H1 (cell line): Measurements from ENCODE around the gene SCO2. TPM values are rescaled to one million over a fixed set of nuclear protein-coding genes. Genes with fewer than 3 reads are reported as not detected.

ENCODE experiments used
- CTCF ChIA-PET: fragments of 300-600 bp; sonication (Branson Sonifier 250); formaldehyde crosslinking; loops from one replicate; lab custom pipeline; 2021; ENCODE audit not compliant: partially characterized antibody; lab: Charles Lee
- POLR2A ChIA-PET: fragments of 300-600 bp; sonication (Branson Sonifier 250); formaldehyde crosslinking; loops from one replicate; lab custom pipeline; 2021; ENCODE audit warnings: inconsistent platforms; ENCODE audit not compliant: partially characterized antibody; lab: Charles Lee
- DNase-seq, 2 experiments: peaks; one replicate each; pipeline versions ENCODE4 v3.0.0 to v3.0.0-alpha.2; 2010 to 2022; ENCODE audit warnings: low spot score in 2 of 2, low read depth in 1 of 2, mixed read lengths in 1 of 2
- FAIRE-seq: peaks from 2 replicates; lab custom pipeline; 2011; peaks lifted over from hg19 to GRCh38; lab: Jason Lieb, UNC
- H2AFZ ChIP-seq: 2 replicates; pipeline ENCODE4 v1.8.1; 2012; ENCODE audit warnings: low read length, inconsistent platforms
- H2AK5ac ChIP-seq: 2 replicates; pipeline ENCODE4 v1.6.1; 2013; ENCODE audit warnings: low read depth, low read length
- H2BK120ac ChIP-seq: replicated peaks from 2 replicates; pipeline ENCODE3; 2013; ENCODE audit warnings: low read depth, low read length, inconsistent platforms
- H2BK12ac ChIP-seq: 2 replicates; pipeline ENCODE4 v1.6.1; 2013; ENCODE audit warnings: low read depth, low read length
- H2BK15ac ChIP-seq: 2 replicates; pipeline ENCODE4 v1.6.1; 2013; ENCODE audit warnings: low read length
- H2BK20ac ChIP-seq: 2 replicates; pipeline ENCODE4 v1.6.1; 2013; ENCODE audit warnings: low read length
- H2BK5ac ChIP-seq: 2 replicates; pipeline ENCODE4 v1.6.1; 2013; ENCODE audit warnings: low read depth, low read length
- H3K14ac ChIP-seq: 2 replicates; pipeline ENCODE4 v1.6.1; 2013; ENCODE audit warnings: inconsistent platforms; ENCODE audit not compliant: insufficient read length
- H3K18ac ChIP-seq: 2 replicates; pipeline ENCODE4 v1.6.1; 2013; ENCODE audit warnings: low read length; ENCODE audit errors: extremely low read depth
- H3K23ac ChIP-seq: 2 replicates; pipeline ENCODE4 v1.6.1; 2013; ENCODE audit warnings: inconsistent platforms; ENCODE audit not compliant: insufficient read length
- H3K23me2 ChIP-seq: 2 replicates; pipeline ENCODE4 v1.6.1; 2013; ENCODE audit warnings: low read depth, low read length
- H3K27ac ChIP-seq: 2 replicates; pipeline ENCODE4 v1.6.1; 2011; ENCODE audit warnings: low read depth, low read length, inconsistent platforms
- H3K27me3 ChIP-seq, 4 experiments: replicated peaks in 1 of 4; 1 replicate in 1 of 4; 2 replicates in 3 of 4; pipeline versions ENCODE4 v1.6.1 to v1.8.1; 2011 to 2013; ENCODE audit warnings: low read length in 3 of 4, mild to moderate bottlenecking in 3 of 4, inconsistent platforms in 2 of 4, mixed read lengths in 2 of 4, moderate library complexity in 1 of 4; ENCODE audit not compliant: control insufficient read depth in 3 of 4, insufficient read depth in 3 of 4; ENCODE audit errors: extremely low read depth in 1 of 4
- H3K36me3 ChIP-seq, 4 experiments: 2 replicates each; pipeline versions ENCODE4 v1.6.1 to v1.8.1; 2011 to 2013; ENCODE audit warnings: mild to moderate bottlenecking in 4 of 4, low read length in 3 of 4, moderate library complexity in 2 of 4, control low read depth in 1 of 4, inconsistent platforms in 1 of 4; ENCODE audit not compliant: insufficient read depth in 4 of 4, control insufficient read depth in 2 of 4
- H3K4ac ChIP-seq: replicated peaks from 2 replicates; pipeline ENCODE3; 2013; ENCODE audit warnings: low read length, low read depth, mixed read lengths, inconsistent platforms; ENCODE audit not compliant: insufficient read length
- H3K4me1 ChIP-seq, 4 experiments: replicated peaks in 1 of 4; 1 replicate in 1 of 4; 2 replicates in 3 of 4; pipeline versions ENCODE4 v1.6.1 to v1.8.1; 2011 to 2013; ENCODE audit warnings: low read length in 3 of 4, inconsistent platforms in 2 of 4, mixed read lengths in 1 of 4; ENCODE audit not compliant: insufficient read depth in 4 of 4, control insufficient read depth in 3 of 4
- H3K4me2 ChIP-seq, 2 experiments: 2 replicates each; pipeline versions ENCODE4 v1.6.1 to v1.8.1; 2011 to 2013; ENCODE audit warnings: low read depth in 2 of 2, low read length in 2 of 2, control low read depth in 1 of 2, inconsistent platforms in 1 of 2, mild to moderate bottlenecking in 1 of 2; ENCODE audit not compliant: insufficient read depth in 1 of 2
- H3K4me3 ChIP-seq, 4 experiments: fragments of 200-600, 300-600 bp in 1 of 4; sonication (generic), shearing (Covaris generic), sonication (Bioruptor Twin) in 1 of 4; 2 replicates each; pipeline versions ENCODE4 v1.5.1 to v1.8.1; 2011 to 2016; ENCODE audit warnings: low read length in 4 of 4, low read depth in 3 of 4, control low read depth in 2 of 4, inconsistent platforms in 2 of 4, mild to moderate bottlenecking in 2 of 4, mixed read lengths in 1 of 4, moderate library complexity in 1 of 4; ENCODE audit not compliant: insufficient read depth in 2 of 4; ENCODE audit errors: extremely low read depth in 1 of 4
- H3K56ac ChIP-seq: replicated peaks from 2 replicates; pipeline ENCODE3; 2013; ENCODE audit warnings: low read depth, mild to moderate bottlenecking, mixed read lengths, low read length, inconsistent platforms; ENCODE audit not compliant: insufficient read length
- H3K79me1 ChIP-seq: 2 replicates; pipeline ENCODE4 v1.6.1; 2013; ENCODE audit warnings: low read depth, low read length, control low read depth
- H3K79me2 ChIP-seq, 2 experiments: 2 replicates each; pipeline versions ENCODE4 v1.6.1 to v1.8.1; 2012 to 2013; ENCODE audit warnings: low read length in 2 of 2, mild to moderate bottlenecking in 2 of 2, inconsistent platforms in 1 of 2; ENCODE audit not compliant: insufficient read depth in 2 of 2, control insufficient read depth in 1 of 2
- H3K9ac ChIP-seq, 4 experiments: replicated peaks in 1 of 4; 1 replicate in 1 of 4; 2 replicates in 3 of 4; pipeline versions ENCODE4 v1.6.1 to v1.8.1; 2011 to 2013; ENCODE audit warnings: low read depth in 3 of 4, low read length in 3 of 4, control low read depth in 2 of 4, mild to moderate bottlenecking in 2 of 4, moderate library complexity in 2 of 4, inconsistent platforms in 1 of 4; ENCODE audit errors: extremely low read depth in 1 of 4
- H3K9me3 ChIP-seq, 2 experiments: 2 replicates each; pipeline versions ENCODE4 v1.6.1 to v1.8.1; 2012 to 2013; ENCODE audit warnings: mild to moderate bottlenecking in 2 of 2, moderate library complexity in 2 of 2, control low read depth in 1 of 2, inconsistent platforms in 1 of 2, low read depth in 1 of 2, low read length in 1 of 2, mixed read lengths in 1 of 2; ENCODE audit not compliant: insufficient read depth in 2 of 2
- H4K20me1 ChIP-seq, 2 experiments: replicated peaks in 1 of 2; 2 replicates each; pipeline versions ENCODE3 to v1.8.1; 2011 to 2013; ENCODE audit warnings: inconsistent platforms in 2 of 2, low read length in 2 of 2, mild to moderate bottlenecking in 1 of 2; ENCODE audit not compliant: insufficient read depth in 2 of 2, control insufficient read depth in 1 of 2
- H4K5ac ChIP-seq: 2 replicates; pipeline ENCODE4 v1.6.1; 2013; ENCODE audit warnings: low read length, low read depth, mixed read lengths, inconsistent platforms; ENCODE audit not compliant: insufficient read length
- H4K8ac ChIP-seq: 2 replicates; pipeline ENCODE4 v1.8.0; 2013; ENCODE audit warnings: mild to moderate bottlenecking, moderate library complexity, low read length, inconsistent platforms; ENCODE audit not compliant: insufficient read depth; ENCODE audit errors: extremely low read depth
- H4K91ac ChIP-seq: replicated peaks from 2 replicates; pipeline ENCODE3; 2013; ENCODE audit warnings: low read length, mixed read lengths, inconsistent platforms; ENCODE audit not compliant: insufficient read length
- BCL11A ChIP-seq, 2 experiments: IDR thresholded peaks; one replicate each; pipeline ENCODE4 v1.6.1; 2011; ENCODE audit warnings: low read depth in 2 of 2, low read length in 2 of 2, mild to moderate bottlenecking in 2 of 2
- CBX8 ChIP-seq: fragments of 300-800, 300-1000 bp; sonication (generic); IDR thresholded peaks from 2 replicates; pipeline ENCODE4 v1.7.1; 2016; ENCODE audit warnings: low read depth, low read length, borderline replicate concordance
- EGR1 ChIP-seq: IDR thresholded peaks from 2 replicates; pipeline ENCODE4 v1.6.1; 2011; ENCODE audit warnings: low read depth, low read length, borderline replicate concordance
- JUN ChIP-seq: IDR thresholded peaks from 2 replicates; pipeline ENCODE4 v1.6.1; 2011; ENCODE audit warnings: low read depth, mild to moderate bottlenecking, improper control_type of control experiment, low read length
- JUND ChIP-seq: IDR thresholded peaks from 2 replicates; pipeline ENCODE4 v1.6.1; 2011; ENCODE audit warnings: mild to moderate bottlenecking, improper control_type of control experiment, low read length
- MAFK ChIP-seq: IDR thresholded peaks from 2 replicates; pipeline ENCODE4 v1.6.1; 2012; ENCODE audit warnings: low read depth, mild to moderate bottlenecking, improper control_type of control experiment, low read length
- RNF2 ChIP-seq: fragments of 200-900, 300-1000 bp; sonication (generic); IDR thresholded peaks from 2 replicates; pipeline ENCODE4 v1.7.1; 2016; ENCODE audit warnings: borderline replicate concordance, low read depth, mild to moderate bottlenecking, antibody characterized with exemption, low read length; ENCODE audit not compliant: poor library complexity, severe bottlenecking; ENCODE audit errors: missing control alignments
- SP2 ChIP-seq: IDR thresholded peaks from 2 replicates; pipeline ENCODE4 v1.6.1; 2012; ENCODE audit warnings: mild to moderate bottlenecking, low read length, inconsistent platforms
- SP4 ChIP-seq: IDR thresholded peaks from 2 replicates; pipeline ENCODE4 v1.6.1; 2012; ENCODE audit warnings: low read length, inconsistent platforms
- YY1 ChIP-seq: IDR thresholded peaks from 2 replicates; pipeline ENCODE4 v1.6.1; 2011; ENCODE audit warnings: low read depth, mild to moderate bottlenecking, low read length
- WGBS, 2 experiments: shearing (Covaris generic) in 1 of 2; methylation state at CpG; one replicate each; pipeline versions ENCODE4 v1.1.6 to v1.1.7; 2013 to 2015; ENCODE audit warnings: low lambda C conversion rate in 2 of 2, mixed read lengths in 2 of 2, inconsistent platforms in 1 of 2, low coverage in 1 of 2, missing lambda C conversion rate in 1 of 2; ENCODE audit not compliant: insufficient replicate concordance in 2 of 2, insufficient coverage in 1 of 2, insufficient read length in 1 of 2; ENCODE audit errors: extremely low coverage in 1 of 2, missing lambda C conversion rate in 1 of 2; 5-methylcytosine and 5-hydroxymethylcytosine counted together
- polyA plus RNA-seq, 7 experiments: library from polyadenylated mRNA; depleted of rRNA in 3 of 7; stranded (reverse) in 5 of 7; unstranded in 2 of 7; fragments of >200 nt in 5 of 7; fragments of 200-250 nt in 2 of 7; gene quantifications; 1 replicate in 5 of 7; 2 replicates in 1 of 7; 4 replicates in 1 of 7; pipeline versions ENCODE4 v1.2.1 to v1.2.3, GENCODE V29; 2011 to 2013; ENCODE audit warnings: missing spikeins in 2 of 7, mixed read lengths in 2 of 7
- total RNA-seq: library from RNA; stranded (reverse); fragmentation: NEBNext Ultra II Directional; extraction: Animal tissue kit (Norgen Biotek cat#: 25700); gene quantifications from 2 replicates; pipeline ENCODE4 v1.2.1, GENCODE V29; 2021
- TF ChIP-seq, protein P1 (sequence below): IDR thresholded peaks from 2 replicates; pipeline ENCODE4 v1.6.1; 2011; ENCODE audit warnings: low read depth, mild to moderate bottlenecking, low read length; ENCODE audit not compliant: insufficient read depth

SCO2 gene
- total and polyA plus RNA-seq, 2 of the 8 experiments (the other 6 are each of a cell fraction or from before 2014, with no cell fraction given), result 2.0 TPM; not detected in 1

DNA sequence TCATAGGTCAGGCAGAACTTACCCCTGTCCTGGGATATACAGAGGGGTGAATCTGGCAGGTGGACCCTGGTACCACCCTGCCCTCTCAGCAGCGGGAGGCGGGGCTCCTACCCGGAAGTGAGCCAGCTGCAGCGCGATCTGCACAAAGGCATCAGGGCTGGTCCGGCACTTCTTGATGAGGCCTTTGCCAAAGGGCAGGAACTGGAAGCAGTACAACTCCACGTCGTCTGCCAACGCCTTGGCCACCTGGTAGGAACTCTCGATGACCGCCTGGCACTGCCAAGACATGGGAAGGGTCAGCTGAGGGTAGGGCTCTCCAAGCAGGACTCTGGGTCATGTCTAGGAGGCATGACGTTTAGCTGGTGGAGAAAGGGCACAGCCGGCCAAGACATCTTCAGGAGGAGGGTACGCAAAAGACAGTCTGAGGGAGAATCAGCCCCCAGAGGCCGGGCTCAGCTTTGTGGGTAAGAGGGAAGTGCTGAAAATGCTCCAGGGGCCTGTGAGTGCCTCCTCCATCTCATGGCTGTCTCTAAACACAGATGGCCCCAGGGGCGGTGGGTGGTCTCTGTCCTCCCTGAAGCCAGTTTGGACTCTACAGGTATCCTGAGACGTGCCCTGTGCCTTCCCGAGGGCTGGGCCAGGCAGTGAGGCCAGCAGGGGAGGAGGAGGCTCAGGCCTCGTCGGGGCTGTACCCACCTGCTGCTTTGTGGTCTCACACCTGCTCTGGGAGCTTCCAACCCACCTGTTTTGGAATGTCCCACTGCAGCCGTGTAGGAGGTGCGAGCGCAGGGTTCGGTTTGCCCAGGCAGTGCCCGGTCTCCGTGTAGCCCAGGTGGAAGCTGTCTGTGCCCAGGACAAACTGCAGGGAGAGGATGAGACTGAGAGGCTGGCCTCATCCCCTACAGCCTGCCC is 46.1 kb upstream of the SCO2 start:
- no peak overlapping the region for H2AK5ac ChIP-seq
- no peak overlapping the region for H2BK15ac ChIP-seq
- H3K4me3 ChIP-seq, result no peak overlapping the region
- H3K23ac ChIP-seq, result no peak overlapping the region
- no peak overlapping the region for H3K9ac ChIP-seq
- H2BK20ac ChIP-seq, result no peak overlapping the region
- FAIRE-seq (no peak), DNase-seq (no peak)
- no peak overlapping the region for H2BK120ac ChIP-seq
- POLR2A ChIA-PET, result interaction anchor here (0.7 to 3.1 kb wide), 4 partner anchors 9 to 108 kb away, joined by 3 to 10 read pairs (median 6); partner anchors contain the start of genes CHKB and SYCE3
- H3K9me3 ChIP-seq, result no peaks in the 10 kb centered on the region
- peaks cover 12 to 38% (median 29%) of the 10 kb centered on the region in 4 experiments; a peak in 7 of 8 replicates for H3K36me3 ChIP-seq
- no peak overlapping the region for H3K14ac ChIP-seq
- H4K91ac ChIP-seq, result no peak overlapping the region
- H2BK12ac ChIP-seq, result no peak overlapping the region
- no peak overlapping the region for H4K8ac ChIP-seq
- no peak overlapping the region for H3K18ac ChIP-seq
- no peak overlapping the region for H2BK5ac ChIP-seq
- H3K79me2 ChIP-seq, result no peaks in the 10 kb centered on the region
- H4K5ac ChIP-seq, result no peak overlapping the region
- peaks cover 4 to 22% of the 10 kb centered on the region in 2 experiments for H4K20me1 ChIP-seq
- no peak overlapping the region for H2AFZ ChIP-seq
- no peak overlapping the region for H3K27ac ChIP-seq
- 93% methylated on average over 26 of the region's 26 CpGs; no CpG with 5 or more reads in 1 of the 2 experiments for WGBS, 2 experiments
- no peak overlapping the region for H3K56ac ChIP-seq
- H3K4me1 ChIP-seq, result no peaks in the 10 kb centered on the region
- H3K4ac ChIP-seq, result no peak overlapping the region
- CTCF ChIA-PET, result interaction anchor here (1.4 to 8.1 kb wide), 3 partner anchors 7 to 124 kb away, joined by 4 to 84 read pairs (median 11); partner anchors contain the start of gene SYCE3
- no peaks in the 10 kb centered on the region for H3K79me1 ChIP-seq
- no peak overlapping the region for H3K4me2 ChIP-seq
- H3K23me2 ChIP-seq, result no peaks in the 10 kb centered on the region
- no peaks in the 10 kb centered on the region for H3K27me3 ChIP-seq
- TF ChIP-seq JUN, result no peak
- no peak for TF ChIP-seq MAFK
- no peak for TF ChIP-seq BCL11A (IDR thresholded peaks at IDR 0.05; ENCODE audit: low read depth in 2 of 2, low read length in 2 of 2)
- TF ChIP-seq, protein P1, sequence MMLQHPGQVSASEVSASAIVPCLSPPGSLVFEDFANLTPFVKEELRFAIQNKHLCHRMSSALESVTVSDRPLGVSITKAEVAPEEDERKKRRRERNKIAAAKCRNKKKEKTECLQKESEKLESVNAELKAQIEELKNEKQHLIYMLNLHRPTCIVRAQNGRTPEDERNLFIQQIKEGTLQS, result no peak
- no peak for TF ChIP-seq JUND
- no peak for TF ChIP-seq RNF2
- no peak for TF ChIP-seq SP4
- TF ChIP-seq EGR1, result no peak
- TF ChIP-seq CBX8, result no peak
- TF ChIP-seq SP2, result no peak
- TF ChIP-seq YY1, result no peak
